ENCODE measurements around the gene TACC2.

TACC2 gene

GRCh38 chr10:122029499-122030199 is 40.7 kb downstream of the TACC2 start:
- no peak for DNase-seq

GRCh38 chr10:122030200-122030552 is 41.2 kb downstream of the TACC2 start:
- no peak for DNase-seq

- DNase-seq = no peak
These were observed 44.4 kb downstream of the TACC2 start for GRCh38 chr10:122033224-122033926.

GRCh38 chr10:122034149-122034756 is 45.3 kb downstream of the TACC2 start:
- no peak for DNase-seq

GRCh38 chr10:122040786-122041185 is 51.8 kb downstream of the TACC2 start:
- DNase-seq = no peak

- no peak for DNase-seq
These were observed 53.9 kb downstream of the TACC2 start for GRCh38 chr10:122042836-122043235.

- no peak for DNase-seq
These were observed 55.2 kb downstream of the TACC2 start for GRCh38 chr10:122044045-122044661.

GRCh38 chr10:122044713-122045112 is 55.8 kb downstream of the TACC2 start:
- DNase-seq = no peak

- no peak for DNase-seq
These were observed 56.2 kb downstream of the TACC2 start for GRCh38 chr10:122045212-122045611.

DNA sequence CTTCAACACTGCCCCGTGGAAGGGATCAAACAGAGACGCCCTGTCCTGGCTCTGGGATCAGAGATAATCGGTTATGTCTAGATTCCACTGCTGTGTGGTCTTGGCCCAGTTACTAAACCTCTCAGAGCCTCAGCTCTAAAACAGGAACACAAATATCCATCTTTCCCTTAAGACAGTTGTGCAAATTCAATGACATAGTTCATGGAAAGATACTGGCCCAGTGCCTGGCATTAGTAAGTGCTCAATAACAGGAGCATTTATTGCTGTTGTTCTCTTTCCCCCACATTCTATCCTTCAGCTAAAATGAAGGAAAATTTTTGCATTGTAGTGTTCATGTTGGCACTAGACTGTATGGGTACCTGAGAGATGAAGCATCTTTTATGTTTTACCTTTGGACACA is 58.6 kb downstream of the TACC2 start:
- no peak for DNase-seq

- no peak for DNase-seq
These were observed 60.1 kb downstream of the TACC2 start for GRCh38 chr10:122049076-122049475.

- DNase-seq = no peak
These were observed 61.3 kb downstream of the TACC2 start for GRCh38 chr10:122050311-122050710.

DNA sequence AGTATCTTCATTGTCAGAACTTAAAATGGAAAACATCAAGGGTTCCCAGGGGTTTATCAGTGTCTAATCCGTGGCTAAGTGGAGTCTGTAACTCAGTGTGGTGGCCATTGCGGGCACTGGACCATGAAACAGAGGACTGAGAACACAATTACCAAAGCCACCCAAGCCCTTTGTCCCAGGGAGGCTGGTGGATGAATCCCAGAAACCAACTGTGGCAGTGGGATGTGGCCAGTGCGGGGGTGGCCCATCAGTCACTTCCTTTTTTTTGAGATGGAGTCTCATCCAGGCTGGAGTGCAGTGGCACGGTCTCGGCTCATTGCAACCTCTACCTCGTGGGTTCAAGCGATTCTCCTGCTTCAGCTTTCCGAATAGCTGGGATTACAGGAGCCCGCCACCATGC is 61.8 kb downstream of the TACC2 start:
- no peak for DNase-seq

DNA sequence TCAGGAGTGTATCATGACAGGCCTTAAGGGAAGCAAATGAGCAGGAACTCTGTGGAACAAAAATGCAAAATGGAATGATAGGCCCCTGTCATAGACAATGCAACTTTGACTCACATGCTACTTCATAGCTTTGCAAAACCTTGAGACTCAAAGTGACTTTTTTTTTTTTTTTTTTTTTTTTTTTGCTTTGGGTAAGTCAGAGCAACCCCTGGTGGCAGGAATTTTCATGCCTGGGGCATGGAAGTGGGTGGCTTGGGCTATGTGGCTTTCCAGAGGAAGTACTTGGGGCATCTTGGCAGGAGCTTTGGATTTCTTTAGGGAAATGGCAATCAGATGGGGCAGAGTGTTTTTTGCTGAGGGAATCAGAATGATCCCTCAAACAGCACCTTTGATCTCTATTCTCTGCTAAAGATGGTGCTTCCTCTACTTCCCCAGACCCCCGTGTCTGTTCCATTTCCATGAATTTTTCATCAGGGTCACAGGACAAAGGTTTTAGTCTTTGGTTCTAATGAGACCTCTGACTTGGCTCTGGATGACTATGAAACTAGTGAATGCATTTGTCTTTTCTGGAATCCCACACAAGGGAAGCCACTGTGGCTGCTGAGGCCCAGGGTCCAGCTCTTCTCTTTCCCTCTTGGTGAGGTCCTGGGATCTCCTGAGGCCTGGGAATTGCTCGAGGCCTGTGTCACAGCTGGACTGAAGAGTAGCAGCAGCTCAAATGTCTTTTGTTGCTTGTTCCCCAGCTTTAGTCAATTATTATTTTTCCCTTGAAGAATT is 62.8 kb downstream of the TACC2 start:
- no peak for DNase-seq

GRCh38 chr10:122052701-122053100 is 63.7 kb downstream of the TACC2 start:
- DNase-seq = no peak

GRCh38 chr10:122053314-122053713 is 64.4 kb downstream of the TACC2 start:
- DNase-seq = no peak

DNA sequence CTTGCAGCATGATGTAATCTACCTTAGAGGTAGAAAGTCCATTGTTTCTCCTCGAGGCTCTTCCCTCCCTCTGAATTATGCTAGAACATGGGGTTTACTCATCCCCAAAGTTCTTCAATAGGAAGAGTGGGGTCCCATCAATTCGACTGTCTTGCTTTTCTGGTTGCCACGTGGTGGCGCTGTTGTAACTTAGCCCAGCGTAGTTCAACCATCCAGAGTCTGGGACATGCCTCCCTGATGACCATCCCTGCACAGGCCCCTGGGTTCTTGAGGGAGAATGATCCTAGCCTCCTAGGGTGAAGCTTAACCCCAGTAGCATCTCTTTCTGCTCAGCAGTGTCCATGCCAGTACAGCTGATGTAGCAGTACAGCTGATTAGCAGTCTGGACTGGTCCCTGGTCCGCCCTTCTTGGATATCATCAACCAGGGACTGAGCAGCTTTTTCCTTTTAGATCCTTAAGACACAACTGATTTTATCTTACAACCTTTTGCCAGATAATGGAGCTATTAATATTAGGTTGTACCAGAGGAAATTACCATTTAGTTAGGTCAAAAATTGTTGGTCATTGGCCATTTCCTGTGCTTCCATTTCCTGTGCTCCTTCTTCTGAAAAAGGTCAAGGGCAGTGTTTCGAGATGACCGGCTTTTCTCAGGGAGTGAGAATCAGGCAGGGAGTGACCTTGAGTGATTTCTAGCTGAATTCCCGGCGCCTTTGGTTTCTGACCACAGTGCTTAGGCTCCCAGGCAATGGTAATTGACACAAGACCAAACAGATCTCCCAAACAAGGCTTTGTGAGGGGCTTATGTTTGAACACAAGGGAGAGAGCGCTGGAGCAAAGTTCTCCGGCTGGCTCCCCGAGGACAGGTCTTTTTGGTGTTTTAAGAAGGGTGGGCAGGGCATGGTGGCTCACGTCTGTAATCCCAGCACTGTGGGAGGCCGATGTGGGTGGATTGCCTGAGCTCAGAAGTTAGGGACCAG is 65.4 kb downstream of the TACC2 start:
- DNase-seq = no peak

GRCh38 chr10:122055252-122055651 is 66.3 kb downstream of the TACC2 start:
- DNase-seq = no peak

GRCh38 chr10:122056431-122057094 is 67.6 kb downstream of the TACC2 start:
- no peak for DNase-seq

DNA sequence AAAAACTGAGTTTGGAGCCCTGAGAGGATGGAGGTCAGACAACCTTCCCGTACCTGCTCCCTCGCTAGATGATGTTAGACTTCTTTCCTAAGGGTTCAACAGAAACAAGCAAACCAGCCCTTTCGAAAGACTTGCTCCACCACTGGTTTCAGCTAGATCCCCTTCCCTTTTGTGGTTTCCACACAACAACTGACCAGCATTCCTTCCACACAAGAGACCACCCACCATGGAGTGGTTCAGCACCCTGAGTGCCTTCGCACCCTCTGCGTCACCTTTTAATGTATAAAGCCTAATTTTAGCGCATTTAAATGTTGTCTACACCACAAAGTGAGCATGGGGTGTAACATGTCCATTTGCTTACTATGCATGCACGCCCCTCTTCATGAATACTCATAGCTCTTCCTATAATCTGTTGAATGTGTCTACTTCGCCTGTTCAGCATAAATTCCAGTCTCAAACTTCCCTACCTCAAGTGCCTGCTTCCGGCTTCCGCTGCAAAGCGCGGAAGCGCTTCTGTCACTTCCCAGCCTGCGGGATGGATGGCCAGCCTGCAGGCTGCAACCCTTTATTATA is 69.0 kb downstream of the TACC2 start:
- no peak for DNase-seq

GRCh38 chr10:122060250-122060649 is 71.3 kb downstream of the TACC2 start:
- DNase-seq = no peak

Data from NCI-H2107 (cell line).